GM19238 (cell line): ENCODE results near the gene GDF9.

Source experiments
- DNase-seq: peaks from one replicate; pipeline ENCODE4 v3.0.0; 2011; ENCODE audit warnings: low spot score; ENCODE audit not compliant: insufficient read length

The GDF9 gene

GRCh38 chr5:132821350-132821749 lies 44.9 kb downstream of the GDF9 start:
- DNase-seq: no peak

GRCh38 chr5:132820162-132820754 lies 46.0 kb downstream of the GDF9 start:
- DNase-seq: peak; percentile 93

- DNase-seq: no peak
These were observed 46.8 kb downstream of the GDF9 start for GRCh38 chr5:132819468-132819867.

DNA sequence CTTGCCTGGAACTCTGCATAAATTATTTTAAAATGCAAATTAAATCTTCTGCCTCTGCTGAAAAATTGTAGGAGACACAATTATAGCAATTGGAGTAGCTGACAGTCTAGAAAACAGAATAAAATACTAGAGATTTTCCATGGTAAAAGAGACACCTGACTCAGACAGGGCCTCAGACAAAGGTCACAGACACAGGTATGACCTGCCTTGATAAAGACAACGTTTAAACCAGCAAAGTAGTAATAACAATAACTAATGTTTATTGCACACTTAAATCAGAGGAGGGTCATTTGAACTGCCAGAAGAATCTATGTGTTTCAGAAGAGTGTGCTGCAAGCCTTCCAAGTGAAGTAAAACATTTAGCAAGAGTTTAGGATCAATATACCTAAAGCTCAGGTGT lies 49.3 kb downstream of the GDF9 start:
- DNase-seq: no peak

DNA sequence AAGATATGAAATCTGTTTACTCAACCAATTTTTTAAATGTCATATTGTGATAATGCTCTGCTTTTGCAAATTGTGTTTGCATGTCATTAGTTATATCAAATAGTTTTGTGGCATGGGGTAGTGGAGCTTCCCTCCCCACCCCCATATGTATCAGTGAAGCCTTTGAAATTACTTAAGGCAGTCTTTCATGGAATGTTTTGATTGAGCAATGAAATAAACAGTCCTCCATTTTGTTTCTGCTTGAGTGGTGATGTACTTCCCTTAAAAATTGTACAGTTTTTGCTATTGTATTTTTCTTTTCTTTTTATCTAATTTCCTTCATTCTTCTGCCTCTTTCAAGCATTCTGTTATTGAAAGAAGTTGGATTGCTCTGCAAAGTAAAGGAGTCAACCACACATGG lies 49.7 kb downstream of the GDF9 start:
- no peak for DNase-seq

DNA sequence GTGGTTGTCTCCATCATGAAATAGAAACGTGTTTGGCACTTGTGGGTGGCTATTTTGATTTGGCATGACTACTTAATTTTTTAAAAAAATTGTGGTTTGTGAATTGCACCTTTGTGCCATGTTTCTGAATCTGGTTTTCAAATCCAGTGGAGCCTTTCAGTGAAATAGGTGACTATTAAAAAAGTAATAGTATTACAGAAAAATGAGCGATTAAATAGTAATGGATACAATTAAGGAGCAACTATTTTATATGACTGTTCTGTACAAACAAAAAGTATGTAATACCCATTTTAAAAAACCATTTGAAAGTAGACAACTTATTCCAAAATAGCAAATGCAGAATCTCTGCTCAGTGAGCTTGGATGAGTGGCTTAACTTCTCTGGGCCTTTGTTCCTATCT lies 50.2 kb downstream of the GDF9 start:
- DNase-seq: no peak

DNA sequence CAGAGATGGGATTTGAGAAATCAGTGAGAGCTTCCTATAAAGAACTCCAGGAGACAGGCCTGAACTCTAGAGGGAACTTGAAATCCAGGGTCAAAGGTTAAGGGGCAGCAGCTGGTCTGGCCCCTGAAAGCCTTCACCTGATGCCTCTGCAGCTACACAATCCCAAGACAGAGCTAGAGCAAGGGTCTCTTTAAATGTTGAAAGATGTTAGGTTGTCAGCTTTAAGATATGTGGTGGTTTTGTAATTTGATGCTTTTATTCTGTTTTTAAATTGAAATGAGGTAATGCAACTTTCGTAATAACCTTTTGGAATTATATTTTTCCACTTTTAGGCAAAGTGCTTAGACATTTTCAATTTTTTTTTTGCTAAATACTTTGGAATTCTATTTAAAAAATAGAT lies 50.8 kb downstream of the GDF9 start:
- no peak for DNase-seq

- DNase-seq: no peak
These were observed 51.6 kb downstream of the GDF9 start for GRCh38 chr5:132814503-132815294.

DNA sequence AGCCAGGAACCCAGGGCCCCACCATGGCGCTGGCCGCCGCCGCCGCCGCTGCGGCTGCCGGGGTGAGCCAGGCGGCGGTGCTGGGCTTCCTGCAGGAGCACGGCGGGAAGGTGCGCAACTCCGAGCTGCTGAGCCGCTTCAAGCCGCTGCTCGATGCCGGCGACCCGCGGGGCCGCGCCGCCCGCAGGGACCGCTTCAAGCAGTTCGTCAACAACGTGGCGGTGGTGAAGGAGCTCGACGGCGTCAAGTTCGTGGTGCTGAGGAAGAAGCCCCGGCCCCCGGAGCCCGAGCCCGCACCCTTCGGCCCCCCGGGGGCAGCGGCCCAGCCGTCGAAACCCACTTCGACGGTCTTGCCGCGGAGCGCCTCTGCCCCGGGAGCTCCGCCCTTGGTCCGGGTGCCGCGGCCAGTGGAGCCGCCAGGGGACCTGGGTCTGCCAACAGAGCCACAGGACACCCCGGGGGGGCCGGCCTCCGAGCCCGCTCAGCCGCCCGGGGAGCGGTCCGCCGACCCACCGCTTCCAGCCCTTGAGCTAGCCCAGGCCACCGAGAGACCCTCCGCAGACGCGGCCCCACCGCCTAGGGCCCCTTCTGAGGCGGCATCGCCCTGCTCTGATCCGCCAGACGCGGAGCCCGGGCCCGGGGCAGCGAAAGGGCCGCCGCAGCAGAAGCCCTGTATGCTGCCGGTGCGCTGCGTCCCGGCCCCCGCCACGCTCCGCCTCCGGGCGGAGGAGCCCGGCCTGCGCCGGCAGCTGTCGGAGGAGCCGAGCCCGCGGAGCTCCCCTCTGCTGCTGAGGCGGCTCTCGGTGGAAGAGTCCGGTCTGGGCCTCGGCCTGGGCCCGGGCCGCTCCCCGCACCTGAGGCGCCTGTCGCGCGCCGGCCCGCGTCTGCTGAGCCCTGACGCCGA lies 52.4 kb downstream of the GDF9 start:
- DNase-seq: peak; percentile 55

DNA sequence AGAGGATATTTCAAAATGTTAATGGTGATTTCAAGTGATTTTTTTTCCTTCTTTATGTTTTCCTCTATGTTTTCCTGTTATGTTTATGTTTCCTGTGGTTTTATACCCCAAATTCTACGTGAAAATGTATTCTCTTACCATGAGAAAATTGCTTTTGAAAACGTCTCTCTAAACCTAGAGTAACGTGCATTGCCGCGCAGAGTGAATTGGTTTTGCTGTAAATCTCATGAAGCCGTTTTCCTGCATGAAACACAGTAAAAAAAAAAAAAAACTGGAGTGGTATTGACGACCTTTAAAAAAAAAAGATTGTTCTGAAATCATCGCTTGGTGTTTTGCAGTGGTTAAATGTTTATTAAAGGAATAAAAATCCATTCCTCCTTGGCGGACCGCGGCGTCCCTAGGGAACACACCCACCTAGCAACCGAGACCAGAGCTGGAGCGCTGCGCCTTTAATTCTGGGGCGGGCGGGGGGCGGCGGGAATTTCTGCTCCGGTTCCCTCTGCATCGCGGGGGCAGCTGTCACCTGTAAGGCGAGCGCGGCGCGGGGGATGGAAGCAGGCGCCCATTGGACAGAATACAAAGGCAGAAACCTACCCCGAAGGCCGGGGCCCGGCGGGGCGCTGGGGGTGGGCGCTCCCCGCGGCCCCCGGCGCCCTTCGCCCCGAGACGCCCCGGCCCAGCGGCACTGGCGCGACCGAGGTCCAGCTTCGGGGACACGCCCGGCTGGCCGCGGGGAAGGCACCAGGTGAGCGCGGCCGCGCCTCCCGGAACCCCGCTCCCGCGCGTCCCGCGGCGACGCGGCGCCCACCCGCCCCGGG lies 53.3 kb downstream of the GDF9 start, which contains the start of gene SOWAHA:
TSS of gene SOWAHA (plus strand) at position 522 of the 818 bp plus-strand sequence. CDS start 320 bp downstream, outside the sequence.
- no peak for DNase-seq

- DNase-seq: no peak
These were observed 54.0 kb downstream of the GDF9 start for GRCh38 chr5:132812123-132812765.
